WTC11 (cell line): ENCODE data around the gene CGA. TPM values are rescaled to one million over a fixed set of nuclear protein-coding genes. Genes with fewer than 3 reads are reported as not detected.
"Not testable (repeated sequence)": the region's sequence is repeated elsewhere in the genome, so short reads cannot be mapped to it uniquely, and the experiment has no call there.

Experiments used
- ATAC-seq: fragments of 200-7000 bp; cut with Tn5 transposase; 2 replicates; pipeline ENCODE4 v1.10.0; 2021; ENCODE audit warnings: mild to moderate bottlenecking, moderate library complexity
- Bru-seq: library from RNA; stranded (reverse); fragments of 400-500 nt; gene quantifications from one replicate; lab custom pipeline; 2021; lab: Mats Ljungman, UMichigan
- CTCF ChIA-PET: fragments of 300-600 bp; sonication (Branson Sonifier 250); formaldehyde crosslinking; loops from one replicate; lab custom pipeline; 2021; ENCODE audit warnings: antibody characterized with exemption; lab: Charles Lee
- POLR2A ChIA-PET: fragments of 350-600 bp; sonication (Branson Sonifier 250); formaldehyde crosslinking; loops from one replicate; lab custom pipeline; 2021; ENCODE audit warnings: antibody characterized with exemption; lab: Charles Lee
- DNase-seq: peaks from one replicate; pipeline ENCODE4 v3.0.0; 2021; ENCODE audit warnings: low spot score
- H3K27ac Mint-ChIP-seq: 2 replicates; pipeline ENCODE4 v1.8.0; 2021; ENCODE audit warnings: mixed read lengths
- H3K27me3 Mint-ChIP-seq: 2 replicates; pipeline ENCODE4 v1.8.0; 2021; ENCODE audit warnings: low read depth, mild to moderate bottlenecking, moderate library complexity, mixed read lengths
- H3K36me3 Mint-ChIP-seq: 2 replicates; pipeline ENCODE4 v1.8.0; 2021; ENCODE audit warnings: mixed read lengths
- H3K4me1 Mint-ChIP-seq: 2 replicates; pipeline ENCODE4 v1.8.0; 2022; ENCODE audit warnings: mixed read lengths
- H3K4me3 Mint-ChIP-seq: 2 replicates; pipeline ENCODE4 v1.8.0; 2021; ENCODE audit warnings: mild to moderate bottlenecking, moderate library complexity, mixed read lengths
- H3K9me3 Mint-ChIP-seq: 2 replicates; pipeline ENCODE4 v1.8.0; 2021; ENCODE audit warnings: mixed read lengths
- ATF1 ChIP-seq: sonication (generic); formaldehyde crosslinking; IDR thresholded peaks from 2 replicates; pipeline ENCODE4 v1.8.1; 2023; ENCODE audit warnings: mild to moderate bottlenecking, moderate library complexity, missing genetic modification reagents
- ATF2 ChIP-seq: sonication (generic); formaldehyde crosslinking; IDR thresholded peaks from 2 replicates; pipeline ENCODE4 v1.8.1; 2022; ENCODE audit warnings: low read depth, missing genetic modification reagents, borderline replicate concordance
- E2F5 ChIP-seq: sonication (generic); formaldehyde crosslinking; IDR thresholded peaks from 2 replicates; pipeline ENCODE4 v1.8.1; 2022; ENCODE audit warnings: mild to moderate bottlenecking, moderate library complexity, missing genetic modification reagents
- FOXJ3 ChIP-seq: sonication (generic); formaldehyde crosslinking; IDR thresholded peaks from 2 replicates; pipeline ENCODE4 v1.9.0; 2021; ENCODE audit warnings: missing genetic modification reagents, mild to moderate bottlenecking, borderline replicate concordance
- GABPB1 ChIP-seq: sonication (generic); formaldehyde crosslinking; IDR thresholded peaks from 2 replicates; pipeline ENCODE4 v1.8.1; 2023; ENCODE audit warnings: mild to moderate bottlenecking, missing genetic modification reagents
- HMGA2 ChIP-seq: fragments of 250-450 bp; sonication (Bioruptor Pico); IDR thresholded peaks from 2 replicates; pipeline ENCODE4 v1.4.0; 2021; ENCODE audit warnings: mild to moderate bottlenecking, moderate library complexity
- MLX ChIP-seq: sonication (generic); formaldehyde crosslinking; IDR thresholded peaks from 2 replicates; pipeline ENCODE4 v1.8.1; 2023; ENCODE audit warnings: mild to moderate bottlenecking, missing genetic modification reagents, moderate library complexity
- PREB ChIP-seq: sonication (generic); formaldehyde crosslinking; IDR thresholded peaks from 2 replicates; pipeline ENCODE4 v1.8.1; 2022; ENCODE audit warnings: mild to moderate bottlenecking, missing genetic modification reagents, moderate library complexity, borderline replicate concordance
- PRRX2 ChIP-seq: fragments of 250-450 bp; sonication (Bioruptor Pico); IDR thresholded peaks from 2 replicates; pipeline ENCODE4 v1.8.0; 2021; ENCODE audit warnings: mild to moderate bottlenecking
- SMAD4 ChIP-seq: sonication (generic); formaldehyde crosslinking; IDR thresholded peaks from 2 replicates; pipeline ENCODE4 v1.8.0; 2022; ENCODE audit warnings: mild to moderate bottlenecking, missing genetic modification reagents
- USF1 ChIP-seq: sonication (generic); formaldehyde crosslinking; IDR thresholded peaks from 2 replicates; pipeline ENCODE4 v1.8.0; 2022; ENCODE audit warnings: mild to moderate bottlenecking, missing genetic modification reagents
- ZNF416 ChIP-seq: fragments of 250-450 bp; sonication (Bioruptor Pico); IDR thresholded peaks from 2 replicates; pipeline ENCODE4 v1.9.0; 2021; ENCODE audit warnings: mild to moderate bottlenecking, inconsistent platforms
- long read RNA-seq, 3 experiments: library from RNA in 1 of 3; library from capped mRNA in 1 of 3; library from polyadenylated mRNA in 1 of 3; unstranded in 2 of 3; stranded (forward) in 1 of 3; transcript quantifications; one replicate each; pipeline ENCODE4 v2.0.0, GENCODE V29; 2021
- total RNA-seq: library from RNA; stranded (reverse); gene quantifications from 3 replicates; pipeline ENCODE4 v1.2.3, GENCODE V29; 2021
- TF ChIP-seq, protein P1 (sequence below): sonication (generic); formaldehyde crosslinking; IDR thresholded peaks from 2 replicates; pipeline ENCODE4 v1.8.1; 2023; ENCODE audit warnings: mild to moderate bottlenecking, missing genetic modification reagents, moderate library complexity
- TF ChIP-seq, protein P2 (sequence below): sonication (generic); formaldehyde crosslinking; conservative IDR thresholded peaks from 2 replicates; pipeline ENCODE4 v1.8.1; 2023; ENCODE audit warnings: mild to moderate bottlenecking, low read depth, missing genetic modification reagents, moderate library complexity
- TF ChIP-seq, protein P3 (sequence below): fragments of 250-450 bp; sonication (Bioruptor Pico); IDR thresholded peaks from 2 replicates; pipeline ENCODE4 v1.9.0; 2021; ENCODE audit warnings: mild to moderate bottlenecking, borderline replicate concordance

CGA gene
- total RNA-seq = not detected in 3 replicates
- Bru-seq, nascent RNA = not detected
- long read RNA-seq, experiment 1 = 0 reads
- long read RNA-seq, experiment 2 = 0 reads
- long read RNA-seq, experiment 3, partial matches to known transcripts = 0 of 1 reads
- long read RNA-seq, experiment 3, other reads (novel, unspliced or antisense) = 0 of 1 reads

- no peak for ATAC-seq
- ChIA-PET CTCF (interaction anchor here (1.5 to 3.5 kb wide), 2 partner anchors 9 to 16 kb away, joined by 3 to 18 read pairs; no protein-coding TSS in a partner anchor), POLR2A (no interaction called here)
- Mint-ChIP-seq H3K27ac (no peak within 1 kb of the TSS), H3K27me3 (no peaks in the 10 kb centered on the region), H3K9me3 (no peaks in the 10 kb centered on the region), H3K4me1 (0 out of 2 replicates have a peak, but pooled peaks cover 5% of the 10 kb centered on the region), H3K4me3 (no peak within 1 kb of the TSS), H3K36me3 (no peaks in the 10 kb centered on the region)
- TF ChIP-seq PREB (CRISPR knock-in tag) (no peak), ZNF416 (CRISPR knock-in tag) (no peak), MLX (CRISPR knock-in tag) (no peak), PRRX2 (CRISPR knock-in tag) (no peak), ATF2 (CRISPR knock-in tag) (no peak), FOXJ3 (CRISPR knock-in tag) (no peak), HMGA2 (CRISPR knock-in tag) (no peak), E2F5 (CRISPR knock-in tag) (no peak), SMAD4 (no peak), GABPB1 (no peak), ATF1 (CRISPR knock-in tag) (no peak), USF1 (no peak)
- TF ChIP-seq, protein P1, sequence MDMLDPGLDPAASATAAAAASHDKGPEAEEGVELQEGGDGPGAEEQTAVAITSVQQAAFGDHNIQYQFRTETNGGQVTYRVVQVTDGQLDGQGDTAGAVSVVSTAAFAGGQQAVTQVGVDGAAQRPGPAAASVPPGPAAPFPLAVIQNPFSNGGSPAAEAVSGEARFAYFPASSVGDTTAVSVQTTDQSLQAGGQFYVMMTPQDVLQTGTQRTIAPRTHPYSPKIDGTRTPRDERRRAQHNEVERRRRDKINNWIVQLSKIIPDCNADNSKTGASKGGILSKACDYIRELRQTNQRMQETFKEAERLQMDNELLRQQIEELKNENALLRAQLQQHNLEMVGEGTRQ (CRISPR knock-in tag) = no peak
- TF ChIP-seq, protein P2, sequence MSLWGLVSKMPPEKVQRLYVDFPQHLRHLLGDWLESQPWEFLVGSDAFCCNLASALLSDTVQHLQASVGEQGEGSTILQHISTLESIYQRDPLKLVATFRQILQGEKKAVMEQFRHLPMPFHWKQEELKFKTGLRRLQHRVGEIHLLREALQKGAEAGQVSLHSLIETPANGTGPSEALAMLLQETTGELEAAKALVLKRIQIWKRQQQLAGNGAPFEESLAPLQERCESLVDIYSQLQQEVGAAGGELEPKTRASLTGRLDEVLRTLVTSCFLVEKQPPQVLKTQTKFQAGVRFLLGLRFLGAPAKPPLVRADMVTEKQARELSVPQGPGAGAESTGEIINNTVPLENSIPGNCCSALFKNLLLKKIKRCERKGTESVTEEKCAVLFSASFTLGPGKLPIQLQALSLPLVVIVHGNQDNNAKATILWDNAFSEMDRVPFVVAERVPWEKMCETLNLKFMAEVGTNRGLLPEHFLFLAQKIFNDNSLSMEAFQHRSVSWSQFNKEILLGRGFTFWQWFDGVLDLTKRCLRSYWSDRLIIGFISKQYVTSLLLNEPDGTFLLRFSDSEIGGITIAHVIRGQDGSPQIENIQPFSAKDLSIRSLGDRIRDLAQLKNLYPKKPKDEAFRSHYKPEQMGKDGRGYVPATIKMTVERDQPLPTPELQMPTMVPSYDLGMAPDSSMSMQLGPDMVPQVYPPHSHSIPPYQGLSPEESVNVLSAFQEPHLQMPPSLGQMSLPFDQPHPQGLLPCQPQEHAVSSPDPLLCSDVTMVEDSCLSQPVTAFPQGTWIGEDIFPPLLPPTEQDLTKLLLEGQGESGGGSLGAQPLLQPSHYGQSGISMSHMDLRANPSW (CRISPR knock-in tag) = no peak
- TF ChIP-seq, protein P3, sequence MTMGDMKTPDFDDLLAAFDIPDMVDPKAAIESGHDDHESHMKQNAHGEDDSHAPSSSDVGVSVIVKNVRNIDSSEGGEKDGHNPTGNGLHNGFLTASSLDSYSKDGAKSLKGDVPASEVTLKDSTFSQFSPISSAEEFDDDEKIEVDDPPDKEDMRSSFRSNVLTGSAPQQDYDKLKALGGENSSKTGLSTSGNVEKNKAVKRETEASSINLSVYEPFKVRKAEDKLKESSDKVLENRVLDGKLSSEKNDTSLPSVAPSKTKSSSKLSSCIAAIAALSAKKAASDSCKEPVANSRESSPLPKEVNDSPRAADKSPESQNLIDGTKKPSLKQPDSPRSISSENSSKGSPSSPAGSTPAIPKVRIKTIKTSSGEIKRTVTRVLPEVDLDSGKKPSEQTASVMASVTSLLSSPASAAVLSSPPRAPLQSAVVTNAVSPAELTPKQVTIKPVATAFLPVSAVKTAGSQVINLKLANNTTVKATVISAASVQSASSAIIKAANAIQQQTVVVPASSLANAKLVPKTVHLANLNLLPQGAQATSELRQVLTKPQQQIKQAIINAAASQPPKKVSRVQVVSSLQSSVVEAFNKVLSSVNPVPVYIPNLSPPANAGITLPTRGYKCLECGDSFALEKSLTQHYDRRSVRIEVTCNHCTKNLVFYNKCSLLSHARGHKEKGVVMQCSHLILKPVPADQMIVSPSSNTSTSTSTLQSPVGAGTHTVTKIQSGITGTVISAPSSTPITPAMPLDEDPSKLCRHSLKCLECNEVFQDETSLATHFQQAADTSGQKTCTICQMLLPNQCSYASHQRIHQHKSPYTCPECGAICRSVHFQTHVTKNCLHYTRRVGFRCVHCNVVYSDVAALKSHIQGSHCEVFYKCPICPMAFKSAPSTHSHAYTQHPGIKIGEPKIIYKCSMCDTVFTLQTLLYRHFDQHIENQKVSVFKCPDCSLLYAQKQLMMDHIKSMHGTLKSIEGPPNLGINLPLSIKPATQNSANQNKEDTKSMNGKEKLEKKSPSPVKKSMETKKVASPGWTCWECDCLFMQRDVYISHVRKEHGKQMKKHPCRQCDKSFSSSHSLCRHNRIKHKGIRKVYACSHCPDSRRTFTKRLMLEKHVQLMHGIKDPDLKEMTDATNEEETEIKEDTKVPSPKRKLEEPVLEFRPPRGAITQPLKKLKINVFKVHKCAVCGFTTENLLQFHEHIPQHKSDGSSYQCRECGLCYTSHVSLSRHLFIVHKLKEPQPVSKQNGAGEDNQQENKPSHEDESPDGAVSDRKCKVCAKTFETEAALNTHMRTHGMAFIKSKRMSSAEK (CRISPR knock-in tag) = no peak
- DNase-seq = no peak
Measured at GRCh38 chr6:87095087-87095509, at the start of gene CGA. Gene CGA, minus strand, starts transcription at chr6:87095106. Its CDS starts 6,906 bp downstream, at chr6:87088200.

DNA sequence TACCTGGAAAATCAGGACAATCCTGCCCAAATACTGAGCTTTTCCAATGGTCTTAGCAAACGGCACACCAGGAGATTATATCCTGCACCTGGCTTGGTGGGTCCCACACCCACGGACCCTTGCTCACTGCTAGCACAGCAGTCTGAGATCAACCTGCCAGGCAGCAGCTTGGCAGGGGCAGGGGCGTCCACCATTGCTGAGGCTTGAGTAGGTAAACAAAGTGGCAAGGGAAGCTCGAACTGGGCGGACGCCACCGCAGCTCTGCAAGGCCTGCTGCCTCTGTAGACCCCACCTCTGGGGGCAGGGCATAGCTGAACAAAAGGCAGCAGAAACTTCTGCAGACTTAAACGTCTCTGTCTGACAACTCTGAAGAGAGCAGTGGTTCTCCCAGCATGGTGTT, 45.0 kb upstream of the CGA start:
- H3K4me1 Mint-ChIP-seq, ATAC-seq, DNase-seq, H3K4me3 Mint-ChIP-seq, H3K27ac Mint-ChIP-seq, POLR2A ChIA-PET: not testable (repeated sequence)
- CTCF ChIA-PET = interaction anchor here (1.0 to 2.7 kb wide), 9 partner anchors 9 to 344 kb away, joined by 3 to 10 read pairs (median 4); no protein-coding TSS in a partner anchor
- Mint-ChIP-seq H3K9me3 (peaks cover 24% of the 10 kb centered on the region), H3K36me3 (peaks cover 10% of the 10 kb centered on the region), H3K27me3 (peaks cover 33% of the 10 kb centered on the region)
